MG63 (cell line): ENCODE measurements around the gene U2AF2. TPM values are rescaled to one million over a fixed set of nuclear protein-coding genes. Genes with fewer than 3 reads are reported as not detected.

Experiments
- DNase-seq: peaks from one replicate; pipeline ENCODE4 v3.0.0-alpha.2; 2020
- H3K27me3 ChIP-seq: fragments of 250-450 bp; sonication (Bioruptor Pico); 2 replicates; pipeline ENCODE4 v1.5.1; 2020; ENCODE audit warnings: mild to moderate bottlenecking, moderate library complexity
- H3K36me3 ChIP-seq: fragments of 250-450 bp; sonication (Bioruptor Pico); 2 replicates; pipeline ENCODE4 v1.5.1; 2020; ENCODE audit warnings: mild to moderate bottlenecking, moderate library complexity
- H3K4me3 ChIP-seq: fragments of 250-450 bp; sonication (Bioruptor Pico); 2 replicates; pipeline ENCODE4 v1.5.1; 2020; ENCODE audit warnings: mild to moderate bottlenecking, moderate library complexity
- H3K9me3 ChIP-seq: fragments of 250-450 bp; sonication (Bioruptor Pico); 2 replicates; pipeline ENCODE4 v1.5.1; 2020; ENCODE audit warnings: mild to moderate bottlenecking, moderate library complexity
- total RNA-seq: library from RNA; depleted of rRNA; stranded (reverse); fragments of >200 nt; shearing (Covaris generic); gene quantifications from 2 replicates; pipeline ENCODE4 v1.2.3, GENCODE V29; 2014; ENCODE audit warnings: low replicate concordance

U2AF2 gene
- total RNA-seq, 1 experiment from 2014 or later: 226 TPM

- Histone ChIP-seq H3K27me3 (no peaks in the 10 kb centered on the region), H3K36me3 (peaks cover 87% of the 10 kb centered on the region)
Measured at GRCh38 chr19:55661826-55662225, 7.0 kb downstream of the U2AF2 start.

GRCh38 chr19:55663846-55664536 is 9.2 kb downstream of the U2AF2 start:
- no peak overlapping the region for H3K4me3 ChIP-seq
- peaks cover 89% of the 10 kb centered on the region for H3K36me3 ChIP-seq
- H3K27me3 ChIP-seq: no peaks in the 10 kb centered on the region
- no peak for DNase-seq
- H3K9me3 ChIP-seq: no peaks in the 10 kb centered on the region

More at GRCh38 chr19:55661826-55662225, 7.0 kb downstream of the U2AF2 start:
- no peak for DNase-seq
- Histone ChIP-seq H3K4me3 (no peak overlapping the region), H3K9me3 (no peaks in the 10 kb centered on the region)

GRCh38 chr19:55666343-55667005 is 11.6 kb downstream of the U2AF2 start:
- H3K27me3 ChIP-seq: no peaks in the 10 kb centered on the region
- H3K9me3 ChIP-seq: no peaks in the 10 kb centered on the region
- H3K4me3 ChIP-seq: no peak overlapping the region
- DNase-seq: no peak
- peaks cover 85% of the 10 kb centered on the region for H3K36me3 ChIP-seq

- H3K27me3 ChIP-seq: no peaks in the 10 kb centered on the region
- no peaks in the 10 kb centered on the region for H3K9me3 ChIP-seq
- H3K4me3 ChIP-seq: no peak overlapping the region
- H3K36me3 ChIP-seq: peaks cover 84% of the 10 kb centered on the region
- no peak for DNase-seq
Measured at GRCh38 chr19:55667006-55667381, 12.2 kb downstream of the U2AF2 start.

GRCh38 chr19:55667511-55667910 is 12.7 kb downstream of the U2AF2 start:
- DNase-seq: no peak
- Histone ChIP-seq H3K27me3 (no peaks in the 10 kb centered on the region), H3K4me3 (no peak overlapping the region), H3K9me3 (no peaks in the 10 kb centered on the region), H3K36me3 (peaks cover 86% of the 10 kb centered on the region)

- Histone ChIP-seq H3K27me3 (no peaks in the 10 kb centered on the region), H3K36me3 (peaks cover 86% of the 10 kb centered on the region), H3K9me3 (no peaks in the 10 kb centered on the region), H3K4me3 (no peak overlapping the region)
- DNase-seq: no peak
Measured at GRCh38 chr19:55667958-55668357, 13.1 kb downstream of the U2AF2 start.

GRCh38 chr19:55668603-55669348 is 13.9 kb downstream of the U2AF2 start:
- Histone ChIP-seq H3K27me3 (no peaks in the 10 kb centered on the region), H3K9me3 (no peaks in the 10 kb centered on the region), H3K4me3 (no peak overlapping the region), H3K36me3 (peaks cover 86% of the 10 kb centered on the region)
- DNase-seq: no peak

GRCh38 chr19:55669418-55670279 is 14.8 kb downstream of the U2AF2 start:
- Histone ChIP-seq H3K4me3 (no peak overlapping the region), H3K27me3 (no peaks in the 10 kb centered on the region), H3K36me3 (peaks cover 82% of the 10 kb centered on the region), H3K9me3 (no peaks in the 10 kb centered on the region)
- no peak for DNase-seq

- Histone ChIP-seq H3K27me3 (no peaks in the 10 kb centered on the region), H3K36me3 (peaks cover 80% of the 10 kb centered on the region), H3K9me3 (no peaks in the 10 kb centered on the region), H3K4me3 (no peak overlapping the region)
- peak; percentile 26 for DNase-seq
Measured at GRCh38 chr19:55670280-55671053, 15.6 kb downstream of the U2AF2 start.

- no peak overlapping the region for H3K4me3 ChIP-seq
- H3K9me3 ChIP-seq: no peaks in the 10 kb centered on the region
- no peaks in the 10 kb centered on the region for H3K27me3 ChIP-seq
- DNase-seq: no peak
- H3K36me3 ChIP-seq: peaks cover 75% of the 10 kb centered on the region
Measured at GRCh38 chr19:55671054-55671378, 16.2 kb downstream of the U2AF2 start.

- no peak for DNase-seq
- H3K9me3 ChIP-seq: no peaks in the 10 kb centered on the region
- H3K36me3 ChIP-seq: peaks cover 71% of the 10 kb centered on the region
- H3K4me3 ChIP-seq: no peak overlapping the region
- no peaks in the 10 kb centered on the region for H3K27me3 ChIP-seq
Measured at GRCh38 chr19:55672418-55672817, 17.6 kb downstream of the U2AF2 start.

GRCh38 chr19:55673465-55673864 is 18.6 kb downstream of the U2AF2 start:
- peaks cover 72% of the 10 kb centered on the region for H3K36me3 ChIP-seq
- no peaks in the 10 kb centered on the region for H3K27me3 ChIP-seq
- no peak for DNase-seq
- H3K4me3 ChIP-seq: no peak overlapping the region
- no peaks in the 10 kb centered on the region for H3K9me3 ChIP-seq

GRCh38 chr19:55673889-55674288 is 19.1 kb downstream of the U2AF2 start:
- Histone ChIP-seq H3K4me3 (no peak overlapping the region), H3K27me3 (no peaks in the 10 kb centered on the region), H3K36me3 (peaks cover 72% of the 10 kb centered on the region), H3K9me3 (no peaks in the 10 kb centered on the region)
- DNase-seq: no peak

- no peaks in the 10 kb centered on the region for H3K9me3 ChIP-seq
- peaks cover 74% of the 10 kb centered on the region for H3K36me3 ChIP-seq
- no peak for DNase-seq
- no peaks in the 10 kb centered on the region for H3K27me3 ChIP-seq
- H3K4me3 ChIP-seq: peak overlapping the region; percentile 77
Measured at GRCh38 chr19:55674459-55674840, 19.6 kb downstream of the U2AF2 start.

- Histone ChIP-seq H3K9me3 (no peaks in the 10 kb centered on the region), H3K4me3 (peak within 1 kb of the TSS; percentile 77), H3K36me3 (peaks cover 74% of the 10 kb centered on the region), H3K27me3 (no peaks in the 10 kb centered on the region)
- peak; percentile 99 for DNase-seq
Measured at GRCh38 chr19:55674841-55675660, 20.2 kb downstream of the U2AF2 start, which contains the start of gene EPN1. EPN1 (plus strand) TSS chr19:55675226; CDS start chr19:55678628, 3,402 bp downstream.
